ENCODE data around the gene SIM2.

SIM2 gene

DNA sequence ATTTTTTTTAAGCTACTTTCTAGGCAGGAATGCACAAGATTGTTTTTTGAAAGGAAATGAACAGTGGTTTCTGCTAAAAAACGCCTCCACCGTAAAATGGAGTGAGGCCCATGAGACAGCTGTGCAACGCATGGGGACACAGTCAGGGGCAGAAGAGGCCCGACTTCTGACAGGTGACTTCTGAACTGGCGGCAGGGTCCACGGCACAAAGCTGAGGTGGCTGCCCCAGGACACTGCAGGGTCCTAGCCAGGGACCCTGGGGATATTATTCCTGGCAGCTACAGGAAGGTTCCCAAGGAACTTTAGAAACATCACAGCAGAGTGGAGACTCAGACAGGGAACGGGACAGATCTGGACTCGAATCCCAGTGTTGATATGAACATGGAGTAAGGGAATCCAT, 75.1 kb downstream of the SIM2 start:
- DNase-seq: no peak

GRCh38 chr21:36776981-36777617, 78.2 kb downstream of the SIM2 start:
- no peak for DNase-seq

- DNase-seq: no peak
Observed at GRCh38 chr21:36780861-36781260, 81.9 kb downstream of the SIM2 start.

GRCh38 chr21:36783612-36784374, 84.9 kb downstream of the SIM2 start:
- no peak for DNase-seq

- DNase-seq: no peak
Observed at GRCh38 chr21:36784947-36785346, 86.0 kb downstream of the SIM2 start.

GRCh38 chr21:36785615-36786014, 86.7 kb downstream of the SIM2 start:
- no peak for DNase-seq

DNA sequence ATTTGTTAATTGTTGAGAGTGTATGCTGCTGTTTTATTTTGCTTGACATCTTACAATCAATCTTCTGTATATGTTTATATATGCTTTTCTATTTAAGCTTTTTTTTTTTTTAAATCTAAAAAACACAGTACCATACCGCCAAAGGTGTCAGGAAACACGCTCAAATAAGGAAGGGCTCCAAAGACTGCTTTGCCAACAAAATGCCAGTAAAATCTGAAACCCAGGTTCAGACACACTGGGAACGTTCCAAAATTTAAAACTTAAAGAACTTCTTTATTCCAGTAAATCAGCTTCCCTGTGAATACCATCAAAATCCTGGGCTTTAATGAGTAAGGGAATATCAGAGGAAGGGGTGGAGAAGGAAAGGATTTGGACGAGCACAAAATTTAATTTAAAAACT, 87.3 kb downstream of the SIM2 start:
- DNase-seq: no peak

GRCh38 chr21:36788120-36788638, 89.3 kb downstream of the SIM2 start:
- no peak for DNase-seq

- DNase-seq: no peak
Observed at GRCh38 chr21:36790616-36791015, 91.7 kb downstream of the SIM2 start.

GRCh38 chr21:36791180-36791579, 92.3 kb downstream of the SIM2 start:
- no peak for DNase-seq

DNA sequence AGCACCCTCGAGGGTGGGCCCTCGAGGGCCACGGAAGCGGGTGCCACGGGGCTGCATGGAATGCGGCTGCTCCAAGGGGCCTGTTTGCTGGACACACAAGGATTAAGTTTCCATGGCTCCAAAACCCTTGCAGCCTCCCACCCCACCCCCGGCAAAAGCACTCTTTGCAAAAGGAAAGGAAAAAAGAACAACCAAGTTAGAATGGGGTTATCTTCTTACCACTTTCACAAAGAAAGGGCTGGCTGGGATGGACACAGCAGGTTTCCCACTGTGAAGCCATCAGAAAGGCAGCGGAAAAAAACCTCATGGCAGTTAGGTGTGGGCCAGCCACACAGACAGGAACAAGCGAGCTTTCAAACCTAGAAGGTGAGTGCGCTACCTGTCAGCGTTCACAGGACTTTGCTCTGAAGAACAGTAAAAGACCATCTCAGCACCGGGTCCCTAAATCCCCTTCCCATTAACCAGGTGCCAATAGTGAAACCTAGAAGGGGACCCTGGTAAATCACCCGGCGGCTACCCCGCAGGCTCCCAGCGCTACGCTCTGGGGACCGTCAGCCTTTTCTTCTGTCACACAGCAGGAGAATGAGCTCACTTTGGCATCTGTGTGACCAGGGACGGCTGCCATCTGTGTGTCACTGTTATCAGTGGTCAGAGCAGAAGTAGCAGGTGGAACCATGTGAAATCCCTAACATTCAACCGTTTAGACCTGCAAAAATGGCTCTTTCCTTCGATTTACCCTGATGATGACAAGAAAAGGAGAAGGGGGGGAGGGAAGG, 93.0 kb downstream of the SIM2 start:
- DNase-seq: no peak

GRCh38 chr21:36792505-36792967, 93.6 kb downstream of the SIM2 start:
- no peak for DNase-seq

DNA sequence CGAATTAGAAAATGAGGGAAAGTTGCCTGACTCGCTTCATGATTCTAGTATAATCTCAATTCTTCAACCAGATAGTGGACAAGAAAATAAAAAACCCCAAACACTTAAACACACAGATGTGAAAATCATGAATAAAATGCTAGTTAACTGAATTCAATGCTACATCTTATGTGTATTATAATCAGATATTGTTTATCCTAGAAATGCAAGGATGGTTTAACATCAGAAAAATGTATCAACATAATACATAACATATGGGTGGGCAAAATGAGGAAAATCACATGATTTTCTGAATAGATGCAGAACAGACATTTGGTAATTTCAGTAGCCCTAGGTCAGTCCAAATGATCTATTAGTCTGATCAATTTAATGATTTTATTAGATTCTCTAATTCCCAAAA, 97.2 kb downstream of the SIM2 start:
- DNase-seq: no peak

DNA sequence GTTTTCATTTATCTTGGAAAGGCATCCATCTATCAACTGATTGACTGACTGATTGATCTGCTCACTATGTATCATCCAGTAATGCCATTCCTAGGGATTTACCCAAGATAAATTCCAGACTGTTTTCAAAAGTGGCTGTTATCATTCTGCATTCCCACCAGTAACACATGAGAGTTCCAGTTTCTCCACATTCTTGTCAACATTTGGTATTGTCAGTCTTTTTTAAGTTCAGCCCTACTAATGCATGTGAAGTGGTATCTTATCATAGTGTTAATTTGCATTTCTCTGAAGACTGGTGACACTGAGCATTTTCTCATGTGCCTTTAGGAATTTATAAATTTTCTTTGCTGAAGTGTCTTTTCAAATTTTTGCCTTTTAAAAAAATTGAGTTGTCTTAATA, 99.6 kb downstream of the SIM2 start:
- DNase-seq: no peak
